ENCODE measurements around the gene SLC6A20. TPM values are rescaled to one million over a fixed set of nuclear protein-coding genes. Genes with fewer than 3 reads are reported as not detected.
A peak's percentile ranks its signal among the peaks of the same experiment; 100 is the strongest.

SLC6A20 gene
- total RNA-seq, 1 experiment from 2014 or later = 0.09 TPM

DNA sequence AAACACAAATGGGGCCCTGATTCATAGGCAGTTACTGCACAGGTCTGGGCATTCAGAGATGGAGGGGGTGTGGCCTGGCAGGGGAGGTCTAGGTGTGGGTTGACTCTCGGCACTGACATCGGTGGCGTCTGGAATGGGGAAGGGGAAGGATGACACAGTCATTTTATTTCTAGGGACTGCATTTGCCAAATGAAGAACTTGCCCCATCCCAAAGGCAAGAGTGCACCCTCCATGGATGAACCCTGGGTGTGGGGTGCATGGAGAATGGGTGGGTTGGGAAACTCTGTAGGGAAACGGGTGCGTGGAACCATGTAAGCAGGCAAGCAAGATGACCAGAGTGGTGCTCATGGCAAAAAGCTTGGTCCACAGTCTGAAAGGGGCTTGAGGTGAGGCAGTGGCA lies 24.5 kb downstream of the SLC6A20 start:
- Histone ChIP-seq H3K18ac (ENCODE audit: insufficient read length, low read depth, low read length) (no peak overlapping the region), H3K9ac (ENCODE audit: extremely low read depth, insufficient read length, low read length) (no peak overlapping the region), H2AFZ (ENCODE audit: low read length) (no peak overlapping the region), H3K4me1 (ENCODE audit: insufficient read depth, low read length) (no peaks in the 10 kb centered on the region), H3K27ac (ENCODE audit: insufficient read length, low read depth, low read length) (no peak overlapping the region), H3K4ac (ENCODE audit: low read depth, low read length) (no peak overlapping the region), H2BK20ac (ENCODE audit: low read depth, low read length, poor library complexity, severe bottlenecking) (no peak overlapping the region), H4K5ac (ENCODE audit: insufficient read length, low read depth, low read length) (no peak overlapping the region), H3K14ac (ENCODE audit: insufficient read depth, low read length) (no peak overlapping the region), H4K8ac (replicated peaks; ENCODE audit: insufficient read length, low read depth, low read length) (peak overlapping the region; percentile 25), H3K79me2 (ENCODE audit: insufficient read depth, low read length) (no peaks in the 10 kb centered on the region), H2BK12ac (ENCODE audit: insufficient read length, low read depth, low read length) (no peak overlapping the region), H3T11ph (ENCODE audit: low read length) (no peak overlapping the region), H2BK5ac (ENCODE audit: insufficient read length, low read length) (no peak overlapping the region), H3K56ac (ENCODE audit: insufficient read length, low read depth, low read length) (no peak overlapping the region), H2BK15ac (ENCODE audit: low read depth, low read length) (no peak overlapping the region), H3K4me2 (ENCODE audit: insufficient read depth, insufficient read length, low read length) (no peak overlapping the region), H3K79me1 (ENCODE audit: insufficient read depth, low read depth, low read length, poor library complexity, severe bottlenecking) (no peaks in the 10 kb centered on the region), H3K23ac (ENCODE audit: insufficient read length, low read depth, low read length) (no peak overlapping the region), H3K23me2 (ENCODE audit: insufficient read length, low read depth, low read length, poor library complexity, severe bottlenecking) (no peaks in the 10 kb centered on the region), H2BK120ac (ENCODE audit: low read depth, low read length, poor library complexity, severe bottlenecking) (no peak overlapping the region), H4K20me1 (ENCODE audit: control insufficient read depth, insufficient read depth, insufficient read length) (no peaks in the 10 kb centered on the region), H3K9me3 (ENCODE audit: control insufficient read depth, low read depth, low read length) (no peaks in the 10 kb centered on the region), H4K91ac (ENCODE audit: insufficient read length, low read depth, low read length) (no peak overlapping the region), H2AK5ac (ENCODE audit: insufficient read length, low read length) (no peak overlapping the region), H3K27me3 (ENCODE audit: insufficient read depth, low read length) (no peaks in the 10 kb centered on the region)
- TF ChIP-seq, protein P1, sequence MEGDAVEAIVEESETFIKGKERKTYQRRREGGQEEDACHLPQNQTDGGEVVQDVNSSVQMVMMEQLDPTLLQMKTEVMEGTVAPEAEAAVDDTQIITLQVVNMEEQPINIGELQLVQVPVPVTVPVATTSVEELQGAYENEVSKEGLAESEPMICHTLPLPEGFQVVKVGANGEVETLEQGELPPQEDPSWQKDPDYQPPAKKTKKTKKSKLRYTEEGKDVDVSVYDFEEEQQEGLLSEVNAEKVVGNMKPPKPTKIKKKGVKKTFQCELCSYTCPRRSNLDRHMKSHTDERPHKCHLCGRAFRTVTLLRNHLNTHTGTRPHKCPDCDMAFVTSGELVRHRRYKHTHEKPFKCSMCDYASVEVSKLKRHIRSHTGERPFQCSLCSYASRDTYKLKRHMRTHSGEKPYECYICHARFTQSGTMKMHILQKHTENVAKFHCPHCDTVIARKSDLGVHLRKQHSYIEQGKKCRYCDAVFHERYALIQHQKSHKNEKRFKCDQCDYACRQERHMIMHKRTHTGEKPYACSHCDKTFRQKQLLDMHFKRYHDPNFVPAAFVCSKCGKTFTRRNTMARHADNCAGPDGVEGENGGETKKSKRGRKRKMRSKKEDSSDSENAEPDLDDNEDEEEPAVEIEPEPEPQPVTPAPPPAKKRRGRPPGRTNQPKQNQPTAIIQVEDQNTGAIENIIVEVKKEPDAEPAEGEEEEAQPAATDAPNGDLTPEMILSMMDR (conservative IDR thresholded peaks at IDR 0.05) = no peak
- Mint-ChIP-seq H3K27me3 (ENCODE audit: low read depth) (peaks cover 6% of the 10 kb centered on the region), H3K4me3 (no peak overlapping the region), H3K36me3 (ENCODE audit: insufficient read depth in 1 of 3, low read depth in 3 of 3) (peaks cover 0 to 11% (median 2%) of the 10 kb centered on the region in 3 experiments; a peak in 4 of 7 replicates), H3K27ac (peak overlapping the region in 1 of 3 experiments; percentile 95; a peak in 1 of 7 replicates), H3K9me3 (peaks cover 5 to 13% of the 10 kb centered on the region in 2 experiments; a peak in 4 of 5 replicates), H3K4me1 (peaks cover 11% of the 10 kb centered on the region in 2 experiments)
- WGBS (ENCODE audit: extremely low coverage, insufficient read length, low lambda C conversion rate) = no CpG with 5 or more reads among the region's 5 CpGs
- no peak for DNase-seq
